NT2/D1 (cell line): ENCODE data around the gene B3GNT2.
"Not testable (repeated sequence)": the region's sequence is repeated elsewhere in the genome, so short reads cannot be mapped to it uniquely, and the experiment has no call there.

Experiments
- DNase-seq: peaks from one replicate; pipeline ENCODE4 v3.0.0-alpha.2; 2011; ENCODE audit warnings: low read depth, low spot score
- H3K27me3 ChIP-seq: 2 replicates; pipeline ENCODE4 v1.6.0; 2011; ENCODE audit warnings: mild to moderate bottlenecking; ENCODE audit not compliant: insufficient read length, insufficient read depth
- H3K36me3 ChIP-seq: 2 replicates; pipeline ENCODE4 v1.6.1; 2011; ENCODE audit warnings: mild to moderate bottlenecking, low read length, mixed read lengths; ENCODE audit not compliant: insufficient read depth, insufficient read length
- H3K4me1 ChIP-seq: 2 replicates; pipeline ENCODE4 v1.5.1; 2011; ENCODE audit not compliant: insufficient read depth, insufficient read length
- H3K4me3 ChIP-seq: 2 replicates; pipeline ENCODE4 v1.5.1; 2011; ENCODE audit warnings: low read depth; ENCODE audit not compliant: insufficient read length
- H3K9ac ChIP-seq: 2 replicates; pipeline ENCODE4 v1.6.0; 2011; ENCODE audit warnings: low read depth; ENCODE audit not compliant: insufficient read length
- H3K9me3 ChIP-seq: 2 replicates; pipeline ENCODE4 v1.5.1; 2011; ENCODE audit warnings: mild to moderate bottlenecking, low read length; ENCODE audit not compliant: insufficient read depth
- SUZ12 ChIP-seq: IDR thresholded peaks from 2 replicates; pipeline ENCODE4 v1.6.1; 2011; ENCODE audit not compliant: insufficient read length, insufficient read depth; ENCODE audit errors: extremely low read depth
- YY1 ChIP-seq: IDR thresholded peaks from 2 replicates; pipeline ENCODE4 v1.6.1; 2011; ENCODE audit not compliant: insufficient read length, insufficient read depth
- ZNF274 ChIP-seq: IDR thresholded peaks from 2 replicates; pipeline ENCODE4 v1.6.1; 2011; ENCODE audit warnings: mild to moderate bottlenecking, low read depth, low read length

Gene B3GNT2

GRCh38 chr2:62156861-62157496, 38.9 kb upstream of the B3GNT2 start:
- Histone ChIP-seq H3K4me3 (no peak overlapping the region), H3K36me3 (no peaks in the 10 kb centered on the region), H3K27me3 (no peaks in the 10 kb centered on the region), H3K9ac (no peak overlapping the region), H3K4me1 (peaks cover under 1% of the 10 kb centered on the region), H3K9me3 (0 out of 2 replicates have a peak, but pooled peaks cover 7% of the 10 kb centered on the region)
- DNase-seq, result no peak
- TF ChIP-seq SUZ12, result no peak
- TF ChIP-seq YY1, result no peak
- TF ChIP-seq ZNF274, result no peak

GRCh38 chr2:62158444-62159121, 37.3 kb upstream of the B3GNT2 start:
- Histone ChIP-seq H3K36me3 (no peaks in the 10 kb centered on the region), H3K9ac (no peak overlapping the region), H3K27me3 (no peaks in the 10 kb centered on the region), H3K4me1 (no peaks in the 10 kb centered on the region), H3K9me3 (0 out of 2 replicates have a peak, but pooled peaks cover 7% of the 10 kb centered on the region), H3K4me3 (no peak overlapping the region)
- TF ChIP-seq YY1, result no peak
- no peak for TF ChIP-seq SUZ12
- no peak for TF ChIP-seq ZNF274
- no peak for DNase-seq

DNA sequence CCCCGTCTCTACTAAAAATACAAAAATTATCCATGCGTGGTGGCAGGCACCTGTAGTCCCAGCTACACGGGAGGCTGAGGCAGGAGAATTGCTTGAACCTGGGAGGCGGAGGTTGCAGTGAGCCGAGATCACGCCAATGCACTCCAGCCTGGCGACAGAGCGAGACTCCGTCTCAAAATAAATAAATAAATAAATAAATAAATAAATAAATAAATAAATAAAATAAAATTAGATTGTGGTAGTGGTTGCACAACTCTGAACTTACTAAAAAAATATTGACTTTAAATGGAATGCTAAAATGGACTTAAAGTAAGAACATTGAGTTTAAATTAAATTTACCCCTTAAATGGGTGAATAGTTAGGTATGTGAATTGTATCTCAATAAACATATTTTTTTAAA, 35.2 kb upstream of the B3GNT2 start:
- not testable (repeated sequence) for H3K4me3 ChIP-seq, H3K9me3 ChIP-seq, DNase-seq, H3K9ac ChIP-seq, H3K4me1 ChIP-seq, H3K27me3 ChIP-seq, H3K36me3 ChIP-seq

GRCh38 chr2:62163106-62163831, 32.6 kb upstream of the B3GNT2 start:
- no peaks in the 10 kb centered on the region for H3K36me3 ChIP-seq
- H3K9me3 ChIP-seq, result no peaks in the 10 kb centered on the region
- no peaks in the 10 kb centered on the region for H3K4me1 ChIP-seq
- H3K4me3 ChIP-seq, result no peak overlapping the region
- no peak overlapping the region for H3K9ac ChIP-seq
- TF ChIP-seq SUZ12 (no peak), ZNF274 (no peak), YY1 (no peak)
- DNase-seq, result no peak
- H3K27me3 ChIP-seq, result no peaks in the 10 kb centered on the region

GRCh38 chr2:62163834-62164233, 32.1 kb upstream of the B3GNT2 start:
- Histone ChIP-seq H3K4me3 (no peak overlapping the region), H3K9me3 (no peaks in the 10 kb centered on the region), H3K9ac (no peak overlapping the region), H3K27me3 (no peaks in the 10 kb centered on the region), H3K4me1 (no peaks in the 10 kb centered on the region), H3K36me3 (no peaks in the 10 kb centered on the region)
- no peak for TF ChIP-seq YY1
- TF ChIP-seq ZNF274, result no peak
- TF ChIP-seq SUZ12, result no peak
- DNase-seq, result no peak

DNA sequence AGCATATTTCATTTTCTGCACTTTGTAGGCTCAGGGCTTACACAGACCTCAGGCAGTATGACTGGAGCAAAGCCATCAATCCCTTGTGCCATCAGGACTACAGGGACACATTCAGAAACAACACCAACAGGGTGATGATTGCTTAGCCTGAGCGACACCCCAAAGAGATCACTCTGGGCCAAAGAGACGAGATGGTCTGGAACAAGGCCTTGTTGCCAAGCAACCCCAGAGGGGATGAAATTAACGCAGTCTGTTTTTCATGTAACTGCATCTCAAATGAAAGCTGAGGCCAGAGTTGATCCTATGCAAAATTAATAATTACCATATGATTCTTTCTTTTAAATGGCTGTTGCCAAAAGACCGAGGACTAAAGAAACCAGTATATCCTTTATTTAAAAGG, 20.2 kb upstream of the B3GNT2 start:
- no peaks in the 10 kb centered on the region for H3K9me3 ChIP-seq
- H3K27me3 ChIP-seq, result no peaks in the 10 kb centered on the region
- TF ChIP-seq ZNF274, result no peak
- no peak for TF ChIP-seq SUZ12
- no peak for TF ChIP-seq YY1
- no peak for DNase-seq
- H3K9ac ChIP-seq, result no peak overlapping the region
- H3K36me3 ChIP-seq, result no peaks in the 10 kb centered on the region
- no peaks in the 10 kb centered on the region for H3K4me1 ChIP-seq
- H3K4me3 ChIP-seq, result no peak overlapping the region

GRCh38 chr2:62176801-62177200, 19.1 kb upstream of the B3GNT2 start:
- Histone ChIP-seq H3K4me3 (no peak overlapping the region), H3K9me3 (no peaks in the 10 kb centered on the region), H3K36me3 (no peaks in the 10 kb centered on the region), H3K27me3 (no peaks in the 10 kb centered on the region), H3K9ac (no peak overlapping the region), H3K4me1 (no peaks in the 10 kb centered on the region)
- no peak for TF ChIP-seq YY1
- TF ChIP-seq ZNF274, result no peak
- TF ChIP-seq SUZ12, result no peak
- DNase-seq, result no peak
